Lower leg skin (tissue), 4 donors: Measurements from ENCODE around the gene BTNL2. TPM values are rescaled to one million over a fixed set of nuclear protein-coding genes. Genes with fewer than 3 reads are reported as not detected.

Experiments
- DNase-seq, 2 donors: peaks; one replicate each; pipeline ENCODE4 v3.0.0-alpha.2; 2019; ENCODE audit warnings: low spot score in 2 of 2
- H3K4me3 ChIP-seq: fragments of 200-600 bp; sonication (generic); 2 replicates; pipeline ENCODE4 v1.5.1; 2017; ENCODE audit warnings: mild to moderate bottlenecking, low read depth; ENCODE audit not compliant: poor library complexity, severe bottlenecking
- POLR2A ChIP-seq, 2 donors: fragments of 450-650 bp; IDR thresholded peaks; one replicate each; pipeline ENCODE4 v1.6.1; 2016 to 2017; ENCODE audit warnings: antibody characterized with exemption in 2 of 2, mild to moderate bottlenecking in 1 of 2, moderate library complexity in 1 of 2
- WGBS, 2 donors: methylation state at CpG; one replicate each; pipeline ENCODE4 v1.1.5; 2018; 5-methylcytosine and 5-hydroxymethylcytosine counted together
- intact Hi-C: fragments of 100-400 bp; cut with DNase I; formaldehyde crosslinking; loops from one replicate; pipeline ENCODE4 v1.15.0; 2023; ENCODE audit warnings: low total_unique reads
- total RNA-seq, 4 donors: library from RNA; depleted of rRNA; stranded (reverse); fragments of >200 nt; gene quantifications; one replicate each; pipeline ENCODE4 v1.1.0, GENCODE V29; 2016
- TF ChIP-seq, protein P1 (sequence below), 3 donors: fragments of 450-650 bp; IDR thresholded peaks; one replicate each; pipeline ENCODE4 v1.5.1; 2016; ENCODE audit warnings: antibody characterized with exemption in 3 of 3, mild to moderate bottlenecking in 3 of 3, moderate library complexity in 2 of 3

The BTNL2 gene
- total RNA-seq, 4 donors from 2014 or later: not detected

- DNase-seq: no peak
- TF ChIP-seq POLR2A (IDR thresholded peaks at IDR 0.05): no peak
- TF ChIP-seq, protein P1, sequence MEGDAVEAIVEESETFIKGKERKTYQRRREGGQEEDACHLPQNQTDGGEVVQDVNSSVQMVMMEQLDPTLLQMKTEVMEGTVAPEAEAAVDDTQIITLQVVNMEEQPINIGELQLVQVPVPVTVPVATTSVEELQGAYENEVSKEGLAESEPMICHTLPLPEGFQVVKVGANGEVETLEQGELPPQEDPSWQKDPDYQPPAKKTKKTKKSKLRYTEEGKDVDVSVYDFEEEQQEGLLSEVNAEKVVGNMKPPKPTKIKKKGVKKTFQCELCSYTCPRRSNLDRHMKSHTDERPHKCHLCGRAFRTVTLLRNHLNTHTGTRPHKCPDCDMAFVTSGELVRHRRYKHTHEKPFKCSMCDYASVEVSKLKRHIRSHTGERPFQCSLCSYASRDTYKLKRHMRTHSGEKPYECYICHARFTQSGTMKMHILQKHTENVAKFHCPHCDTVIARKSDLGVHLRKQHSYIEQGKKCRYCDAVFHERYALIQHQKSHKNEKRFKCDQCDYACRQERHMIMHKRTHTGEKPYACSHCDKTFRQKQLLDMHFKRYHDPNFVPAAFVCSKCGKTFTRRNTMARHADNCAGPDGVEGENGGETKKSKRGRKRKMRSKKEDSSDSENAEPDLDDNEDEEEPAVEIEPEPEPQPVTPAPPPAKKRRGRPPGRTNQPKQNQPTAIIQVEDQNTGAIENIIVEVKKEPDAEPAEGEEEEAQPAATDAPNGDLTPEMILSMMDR (IDR thresholded peaks at IDR 0.05): no peak
- no peak overlapping the region for H3K4me3 ChIP-seq
- 89 to 97% methylated on average over 10 of the region's 10 CpGs for WGBS, 2 donors
- intact Hi-C loops: no loop called here
Measured at GRCh38 chr6:32396028-32396427, 11.0 kb downstream of the BTNL2 start.

DNA sequence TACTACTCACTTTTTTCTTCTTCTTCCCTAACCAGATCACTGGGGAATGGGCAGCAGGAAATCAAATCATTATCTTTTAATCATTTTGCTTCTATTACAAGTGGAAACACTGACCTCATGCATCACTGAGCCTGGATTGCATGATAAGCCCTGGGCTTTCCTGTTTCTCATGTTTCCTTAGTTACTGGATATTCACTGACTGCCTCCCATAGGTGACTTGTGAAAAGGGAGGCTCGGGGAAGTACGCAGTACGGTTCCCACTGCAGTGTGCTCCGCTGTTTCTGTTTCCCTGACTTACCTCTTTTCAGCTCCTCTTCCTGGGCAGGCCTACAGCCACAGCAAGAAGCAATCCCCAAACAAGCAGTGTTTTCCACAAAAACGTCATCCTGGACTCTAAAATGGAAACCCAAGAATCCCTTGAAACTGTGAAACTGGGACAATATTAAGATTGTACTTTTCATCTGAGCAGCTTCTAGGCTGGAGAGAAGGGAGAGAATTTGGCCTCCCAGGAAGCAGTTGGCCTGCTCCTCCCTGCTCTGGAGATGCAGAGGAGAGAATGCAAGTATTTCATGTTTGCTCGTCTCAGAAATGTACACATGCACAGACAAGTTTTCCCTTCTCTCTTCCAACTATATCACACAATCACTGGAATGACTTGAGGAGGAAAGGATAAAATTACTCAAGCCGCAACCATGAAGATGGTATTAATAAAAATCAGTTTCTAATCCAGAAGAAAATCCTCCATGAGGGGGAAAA lies 13.1 kb downstream of the BTNL2 start:
- no peak overlapping the region for H3K4me3 ChIP-seq
- TF ChIP-seq, protein P1 (IDR thresholded peaks at IDR 0.05): no peak
- no peak for TF ChIP-seq POLR2A (IDR thresholded peaks at IDR 0.05)
- DNase-seq: no peak
- 34% methylated on average over 7 of the region's 7 CpGs for WGBS, 2 donors
- intact Hi-C loops: no loop called here

GRCh38 chr6:32391505-32391904 lies 15.5 kb downstream of the BTNL2 start:
- H3K4me3 ChIP-seq: no peak overlapping the region
- intact Hi-C loops: no loop called here
- 93 to 95% methylated on average over 6 of the region's 6 CpGs for WGBS, 2 donors
- DNase-seq: no peak
- TF ChIP-seq, protein P1 (IDR thresholded peaks at IDR 0.05): no peak
- TF ChIP-seq POLR2A (IDR thresholded peaks at IDR 0.05): no peak

DNA sequence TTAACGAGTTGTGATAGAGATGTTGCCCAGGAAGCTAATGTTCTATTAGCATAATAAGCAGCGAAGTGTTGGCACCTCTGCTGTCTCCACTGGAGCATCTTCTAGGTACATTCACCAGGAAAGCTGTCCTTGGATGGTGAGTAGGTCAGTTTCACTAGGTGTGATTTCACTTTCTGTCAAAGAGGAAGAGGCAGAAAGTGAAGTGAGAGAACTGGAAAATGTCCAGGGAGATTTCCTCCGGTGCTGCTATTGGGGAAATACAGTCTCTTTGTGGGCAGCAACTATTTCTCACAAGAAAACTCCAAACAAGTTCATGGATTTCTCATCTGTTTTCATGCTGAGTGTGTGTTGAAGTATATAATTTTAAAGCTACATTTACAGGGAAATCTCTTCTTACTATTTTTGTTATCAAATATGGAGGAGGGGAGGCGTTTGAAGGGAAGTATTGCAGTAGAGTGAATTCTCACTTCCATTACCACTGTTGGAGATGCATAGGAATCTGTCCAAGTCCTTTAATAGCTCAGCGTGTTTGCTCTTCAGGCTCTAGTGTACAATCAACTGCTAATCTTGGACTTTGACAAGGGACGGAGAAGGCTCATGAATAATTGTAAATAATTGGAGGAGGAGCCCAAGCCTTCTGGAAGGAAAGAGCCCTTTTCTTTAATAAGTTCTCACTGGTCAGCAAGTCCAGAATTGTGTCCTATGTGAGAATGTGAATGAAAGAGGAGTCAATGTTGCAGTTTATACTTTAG lies 19.2 kb downstream of the BTNL2 start:
- intact Hi-C loops: no loop called here
- H3K4me3 ChIP-seq: no peak overlapping the region
- DNase-seq: no peak
- 62 to 65% methylated on average over 6 of the region's 6 CpGs for WGBS, 2 donors
- TF ChIP-seq, protein P1 (IDR thresholded peaks at IDR 0.05): no peak
- no peak for TF ChIP-seq POLR2A (IDR thresholded peaks at IDR 0.05)

DNA sequence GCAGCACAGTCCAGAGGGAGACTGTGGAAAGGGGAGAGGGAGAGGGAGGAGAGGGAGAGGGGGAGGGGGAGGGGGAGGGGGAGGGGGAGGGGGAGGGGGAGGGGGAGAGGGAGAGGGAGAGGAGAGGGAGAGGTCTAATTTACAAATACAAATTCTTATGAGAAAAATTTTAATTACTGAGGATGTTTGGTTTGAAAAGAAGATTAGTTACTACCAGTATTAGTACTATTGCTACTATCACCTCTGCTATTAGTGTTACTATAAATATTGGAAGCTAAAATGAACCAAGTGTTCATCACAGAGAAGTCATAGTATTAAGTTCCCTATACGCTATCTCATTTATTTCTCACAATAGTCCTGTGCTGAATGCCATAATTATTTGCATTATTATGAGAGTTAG lies 20.9 kb downstream of the BTNL2 start:
- 83 to 91% methylated on average over 1 of the region's 1 CpG for WGBS, 2 donors
- intact Hi-C loops: no loop called here
- TF ChIP-seq, protein P1 (IDR thresholded peaks at IDR 0.05): no peak
- TF ChIP-seq POLR2A (IDR thresholded peaks at IDR 0.05): no peak
- no peak for DNase-seq
- no peak overlapping the region for H3K4me3 ChIP-seq
